Stimulated activated naive B cell treated with anti-CD40 and anti-IgM and Interleukin-4, amounts not matched to agents 10 μg/mL and 1 μg/mL and 100 μg/mL, for 72 hours (primary cell): ENCODE results near the gene PHF12.
"Not testable (repeated sequence)": the region's sequence is repeated elsewhere in the genome, so short reads cannot be mapped to it uniquely, and the experiment has no call there.

Source experiments
- ATAC-seq, 2 donors: fragments of 150-1000 bp; cut with Tn5 transposase; replicated peaks; 2 replicates each; pipeline ENCODE4 v1.10.0; 2021; ENCODE audit warnings: moderate library complexity in 1 of 2
- DNase-seq: peaks from one replicate; pipeline ENCODE4 v3.0.0; 2021
- H3K27ac Mint-ChIP-seq: one replicate; pipeline ENCODE4 v1.8.0; 2022; ENCODE audit warnings: mild to moderate bottlenecking, mixed read lengths
- H3K27me3 Mint-ChIP-seq, 2 donors: one replicate each; pipeline ENCODE4 v1.8.0; 2022; ENCODE audit warnings: mixed read lengths in 2 of 2
- H3K36me3 Mint-ChIP-seq, 2 donors: one replicate each; pipeline ENCODE4 v1.8.0; 2022; ENCODE audit warnings: mixed read lengths in 2 of 2, mild to moderate bottlenecking in 1 of 2
- H3K4me1 Mint-ChIP-seq, 2 donors: one replicate each; pipeline ENCODE4 v1.8.0; 2022; ENCODE audit warnings: mixed read lengths in 2 of 2, mild to moderate bottlenecking in 1 of 2
- H3K4me3 Mint-ChIP-seq, 2 donors: one replicate each; pipeline ENCODE4 v1.8.0; 2022; ENCODE audit warnings: mild to moderate bottlenecking in 2 of 2, mixed read lengths in 2 of 2, moderate library complexity in 1 of 2
- H3K9me3 Mint-ChIP-seq, 2 donors: one replicate each; pipeline ENCODE4 v1.8.0; 2022; ENCODE audit warnings: mixed read lengths in 2 of 2, mild to moderate bottlenecking in 1 of 2

The PHF12 gene

GRCh38 chr17:28889996-28890395 is 61.3 kb downstream of the PHF12 start:
- peaks cover 64 to 94% of the 10 kb centered on the region in 2 donors for H3K4me1 Mint-ChIP-seq
- H3K27ac Mint-ChIP-seq, result peak overlapping the region; percentile 88
- H3K36me3 Mint-ChIP-seq, result peaks cover 29 to 58% of the 10 kb centered on the region in 2 donors
- no peaks in the 10 kb centered on the region for H3K27me3 Mint-ChIP-seq
- ATAC-seq, result peak; percentile 16
- H3K9me3 Mint-ChIP-seq, result no peaks in the 10 kb centered on the region
- no peak for DNase-seq
- H3K4me3 Mint-ChIP-seq, result peak overlapping the region; percentile 52 to 87

- H3K4me3 Mint-ChIP-seq, result peak overlapping the region; percentile 81 to 87
- H3K27me3 Mint-ChIP-seq, result no peaks in the 10 kb centered on the region
- DNase-seq, result peak; percentile 28
- H3K27ac Mint-ChIP-seq, result peak overlapping the region; percentile 94
- H3K4me1 Mint-ChIP-seq, result peaks cover 69 to 99% of the 10 kb centered on the region in 2 donors
- no peaks in the 10 kb centered on the region for H3K9me3 Mint-ChIP-seq
- peak; percentile 40 to 61 for ATAC-seq
- peaks cover 36 to 69% of the 10 kb centered on the region in 2 donors for H3K36me3 Mint-ChIP-seq
These were observed 62.5 kb downstream of the PHF12 start for GRCh38 chr17:28888832-28889231.

- Mint-ChIP-seq H3K4me1 (peaks cover 64 to 91% of the 10 kb centered on the region in 2 donors), H3K4me3 (peak overlapping the region; percentile 81 to 87), H3K36me3 (peaks cover 36 to 70% of the 10 kb centered on the region in 2 donors), H3K9me3 (no peaks in the 10 kb centered on the region), H3K27ac (peak overlapping the region; percentile 93), H3K27me3 (no peaks in the 10 kb centered on the region)
- ATAC-seq (peak; percentile 81 to 85), DNase-seq (peak; percentile 58)
These were observed 63.3 kb downstream of the PHF12 start for GRCh38 chr17:28887871-28888471.

GRCh38 chr17:28885951-28886350 is 65.4 kb downstream of the PHF12 start:
- no peak for ATAC-seq
- H3K27me3 Mint-ChIP-seq, result no peaks in the 10 kb centered on the region
- peaks cover 39 to 74% of the 10 kb centered on the region in 2 donors for H3K36me3 Mint-ChIP-seq
- H3K9me3 Mint-ChIP-seq, result no peaks in the 10 kb centered on the region
- no peak for DNase-seq
- H3K4me3 Mint-ChIP-seq, result peak overlapping the region; percentile 9 to 41
- H3K27ac Mint-ChIP-seq, result peak overlapping the region; percentile 14
- peaks cover 50 to 70% of the 10 kb centered on the region in 2 donors for H3K4me1 Mint-ChIP-seq

- DNase-seq (no peak), ATAC-seq (no peak)
- Mint-ChIP-seq H3K27me3 (no peaks in the 10 kb centered on the region), H3K36me3 (peaks cover 37 to 71% of the 10 kb centered on the region in 2 donors), H3K9me3 (no peaks in the 10 kb centered on the region), H3K4me1 (peaks cover 49 to 65% of the 10 kb centered on the region in 2 donors), H3K4me3 (peak overlapping the region in 1 of 2 donors; percentile 9), H3K27ac (peak overlapping the region; percentile 56)
These were observed 66.0 kb downstream of the PHF12 start for GRCh38 chr17:28885363-28885762.

- Mint-ChIP-seq H3K27me3 (no peaks in the 10 kb centered on the region), H3K36me3 (peaks cover 45 to 78% of the 10 kb centered on the region in 2 donors), H3K27ac (peak overlapping the region; percentile 52), H3K4me1 (peaks cover 47 to 52% of the 10 kb centered on the region in 2 donors), H3K9me3 (no peaks in the 10 kb centered on the region), H3K4me3 (peak overlapping the region in 1 of 2 donors; percentile 23)
- DNase-seq (no peak), ATAC-seq (no peak)
These were observed 67.2 kb downstream of the PHF12 start for GRCh38 chr17:28883967-28884702.

- DNase-seq (no peak), ATAC-seq (no peak)
- H3K36me3 Mint-ChIP-seq, result peaks cover 52 to 81% of the 10 kb centered on the region in 2 donors
- H3K4me1 Mint-ChIP-seq, result peaks cover 30 to 34% of the 10 kb centered on the region in 2 donors
- peak overlapping the region; percentile 76 for H3K27ac Mint-ChIP-seq
- no peaks in the 10 kb centered on the region for H3K27me3 Mint-ChIP-seq
- peaks cover 0 to 1% of the 10 kb centered on the region in 2 donors for H3K9me3 Mint-ChIP-seq
- H3K4me3 Mint-ChIP-seq, result no peak overlapping the region
These were observed 69.0 kb downstream of the PHF12 start for GRCh38 chr17:28882154-28882895.

- Mint-ChIP-seq H3K27ac (peak overlapping the region; percentile 56), H3K27me3 (no peaks in the 10 kb centered on the region), H3K4me3 (no peak overlapping the region), H3K36me3 (peaks cover 52 to 77% of the 10 kb centered on the region in 2 donors), H3K4me1 (peaks cover 25 to 31% of the 10 kb centered on the region in 2 donors), H3K9me3 (peaks cover 0 to 1% of the 10 kb centered on the region in 2 donors)
- DNase-seq (no peak), ATAC-seq (no peak)
These were observed 69.7 kb downstream of the PHF12 start for GRCh38 chr17:28881533-28882056.

GRCh38 chr17:28880572-28880945 is 70.8 kb downstream of the PHF12 start:
- Mint-ChIP-seq H3K4me1 (peaks cover 25 to 31% of the 10 kb centered on the region in 2 donors), H3K36me3 (peaks cover 51 to 71% of the 10 kb centered on the region in 2 donors), H3K4me3 (no peak overlapping the region), H3K9me3 (peaks cover 0 to 1% of the 10 kb centered on the region in 2 donors), H3K27ac (no peak overlapping the region), H3K27me3 (no peaks in the 10 kb centered on the region)
- DNase-seq (no peak), ATAC-seq (no peak)

- Mint-ChIP-seq H3K36me3 (peaks cover 45 to 66% of the 10 kb centered on the region in 2 donors), H3K27me3 (no peaks in the 10 kb centered on the region), H3K9me3 (peaks cover 0 to 1% of the 10 kb centered on the region in 2 donors), H3K4me1 (peaks cover 21 to 28% of the 10 kb centered on the region in 2 donors), H3K27ac (no peak overlapping the region), H3K4me3 (no peak overlapping the region)
- ATAC-seq, result no peak
- DNase-seq, result no peak
These were observed 71.3 kb downstream of the PHF12 start for GRCh38 chr17:28879886-28880571.

- Mint-ChIP-seq H3K27me3 (no peaks in the 10 kb centered on the region), H3K9me3 (peaks cover 0 to 1% of the 10 kb centered on the region in 2 donors), H3K36me3 (peaks cover 36 to 55% of the 10 kb centered on the region in 2 donors), H3K27ac (peak overlapping the region; percentile 60), H3K4me1 (peaks cover 13 to 18% of the 10 kb centered on the region in 2 donors), H3K4me3 (no peak overlapping the region)
- ATAC-seq (peak; percentile 64 to 69), DNase-seq (no peak)
These were observed 72.3 kb downstream of the PHF12 start for GRCh38 chr17:28878981-28879380.

- H3K9me3 Mint-ChIP-seq, result peaks cover 0 to 1% of the 10 kb centered on the region in 2 donors
These were observed 73.0 kb downstream of the PHF12 start for GRCh38 chr17:28878158-28878910.

GRCh38 chr17:28877150-28877711 is 74.1 kb downstream of the PHF12 start:
- not testable (repeated sequence) for DNase-seq

More at GRCh38 chr17:28878158-28878910, 73.0 kb downstream of the PHF12 start:
- Mint-ChIP-seq H3K36me3 (peaks cover 35 to 52% of the 10 kb centered on the region in 2 donors), H3K27me3 (no peaks in the 10 kb centered on the region), H3K27ac (peak overlapping the region; percentile 10), H3K4me3 (no peak overlapping the region), H3K4me1 (peaks cover 13 to 17% of the 10 kb centered on the region in 2 donors)
- no peak for ATAC-seq
- no peak for DNase-seq

More at GRCh38 chr17:28877150-28877711, 74.1 kb downstream of the PHF12 start:
- H3K9me3 Mint-ChIP-seq, ATAC-seq, H3K4me3 Mint-ChIP-seq, H3K27me3 Mint-ChIP-seq: not testable (repeated sequence)
- H3K4me1 Mint-ChIP-seq, result peaks cover 16 to 25% of the 10 kb centered on the region in 2 donors
- peaks cover 26 to 41% of the 10 kb centered on the region in 2 donors for H3K36me3 Mint-ChIP-seq
- H3K27ac Mint-ChIP-seq, result peak overlapping the region; percentile 42
